Kasumi-1 (cell line): ENCODE measurements around the gene PPP4R3A.
"Not testable (repeated sequence)": the region's sequence is repeated elsewhere in the genome, so short reads cannot be mapped to it uniquely, and the experiment has no call there.

ENCODE experiments used
- DNase-seq, 2 experiments: peaks; one replicate each; lab custom pipeline; 2025; lab: John Stamatoyannopoulos, UW

Gene PPP4R3A

DNA sequence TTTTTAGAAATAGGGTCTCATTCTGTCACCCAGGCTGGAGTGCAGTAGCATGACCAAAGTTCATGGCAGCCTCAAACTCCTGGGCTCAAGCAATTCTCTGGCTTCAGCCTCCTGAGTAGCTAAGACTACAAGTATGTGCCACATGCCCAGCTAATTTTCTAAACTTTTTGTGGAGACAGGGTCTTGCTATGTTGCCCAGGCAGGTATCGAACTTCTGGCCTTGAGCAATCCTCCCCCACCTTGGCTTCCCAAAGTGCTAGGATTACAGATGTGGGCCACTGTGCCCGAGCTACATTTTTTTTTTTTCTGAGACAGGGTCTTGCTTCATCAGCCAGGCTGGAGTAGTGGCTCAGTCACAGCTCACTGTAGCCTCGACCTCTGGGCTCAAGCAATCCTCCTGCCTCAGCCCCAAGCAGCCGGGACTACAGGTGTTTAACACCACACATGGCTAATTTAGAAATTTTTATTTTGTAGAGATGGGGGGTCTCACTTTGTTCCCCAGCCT, 7.1 kb downstream of the PPP4R3A start:
- DNase-seq: no peak

DNA sequence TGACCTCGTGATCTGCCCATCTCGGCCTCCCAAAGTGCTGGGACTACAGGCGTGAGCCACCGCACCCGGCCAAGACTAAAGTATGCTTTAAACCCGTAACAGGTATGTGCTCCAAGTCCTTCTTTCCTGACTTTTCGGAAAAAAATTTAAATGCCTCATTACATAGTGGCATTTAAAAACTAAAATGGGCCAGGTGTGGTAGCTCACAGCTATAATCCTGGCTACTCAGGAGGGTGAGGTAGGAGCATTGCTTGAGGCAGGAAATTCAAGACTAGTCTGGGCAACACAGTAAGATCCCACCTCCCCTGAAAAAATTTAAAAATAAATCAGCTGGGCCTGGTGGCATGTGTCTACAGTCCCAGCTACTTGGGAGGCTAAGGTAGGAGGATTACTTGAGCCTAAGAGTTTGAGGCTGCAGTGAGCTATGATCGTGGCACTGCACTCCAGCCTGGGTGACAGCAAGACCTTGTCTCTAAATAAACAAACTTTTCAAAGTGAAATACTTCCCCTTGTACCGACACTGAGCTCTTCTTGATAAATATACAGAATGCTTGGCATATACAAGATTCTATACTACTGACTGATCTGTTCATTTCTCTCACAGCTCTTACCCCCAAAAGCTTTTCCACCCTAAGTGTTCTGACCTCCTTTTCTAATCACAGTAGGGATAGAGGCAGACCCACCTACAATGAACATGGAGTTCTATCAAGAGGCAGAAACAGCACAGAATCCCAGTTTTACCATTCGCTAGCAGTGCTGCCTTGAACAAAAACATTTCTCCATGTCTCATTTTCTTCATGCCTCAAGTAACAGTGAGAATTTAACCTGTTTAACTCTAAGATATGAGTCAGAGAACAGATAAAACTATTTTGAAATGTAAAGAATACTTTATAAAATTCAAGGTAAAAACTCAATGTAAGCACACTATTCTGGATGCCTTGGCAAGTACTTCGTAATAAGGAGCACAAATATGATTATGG, 7.9 kb downstream of the PPP4R3A start:
- no peak for DNase-seq

DNA sequence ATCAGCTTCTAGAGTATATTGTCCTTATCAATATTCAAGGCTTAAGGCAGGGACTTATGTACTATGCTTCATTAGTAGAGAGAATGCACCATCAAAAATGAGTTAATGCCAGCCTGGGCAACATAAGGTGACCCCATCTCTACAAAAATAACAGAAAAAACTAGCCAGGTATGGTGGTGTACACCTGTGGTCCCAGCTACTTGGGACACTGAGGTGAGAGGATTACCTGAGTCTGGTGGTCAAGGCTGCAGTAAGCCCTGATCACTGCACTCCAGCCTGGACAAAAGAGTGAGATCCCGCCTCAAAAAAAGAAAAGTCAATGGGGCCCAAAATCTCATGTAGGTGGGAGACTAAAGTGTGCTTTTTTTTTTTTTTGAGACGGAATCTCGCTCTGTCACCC, 8.8 kb downstream of the PPP4R3A start:
- no peak for DNase-seq

DNA sequence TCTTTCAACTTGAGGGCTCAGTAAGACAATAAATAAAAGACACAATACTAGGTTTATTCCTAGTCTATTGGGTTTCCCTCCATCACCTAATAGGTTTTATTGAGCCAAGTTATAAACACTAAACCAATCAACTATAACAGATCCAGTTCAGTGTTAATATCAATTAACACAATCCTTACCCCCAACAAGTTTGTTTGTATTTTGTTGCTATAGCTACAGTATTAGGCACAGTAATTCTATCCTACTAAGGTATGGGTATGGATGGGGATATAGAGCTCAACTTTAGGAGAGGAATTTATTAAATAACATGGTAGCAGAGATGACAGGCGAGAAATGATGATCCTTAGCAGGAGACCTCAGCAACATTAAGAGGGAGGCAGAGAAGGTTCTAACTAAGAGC, 13.3 kb downstream of the PPP4R3A start:
- DNase-seq: no peak

DNA sequence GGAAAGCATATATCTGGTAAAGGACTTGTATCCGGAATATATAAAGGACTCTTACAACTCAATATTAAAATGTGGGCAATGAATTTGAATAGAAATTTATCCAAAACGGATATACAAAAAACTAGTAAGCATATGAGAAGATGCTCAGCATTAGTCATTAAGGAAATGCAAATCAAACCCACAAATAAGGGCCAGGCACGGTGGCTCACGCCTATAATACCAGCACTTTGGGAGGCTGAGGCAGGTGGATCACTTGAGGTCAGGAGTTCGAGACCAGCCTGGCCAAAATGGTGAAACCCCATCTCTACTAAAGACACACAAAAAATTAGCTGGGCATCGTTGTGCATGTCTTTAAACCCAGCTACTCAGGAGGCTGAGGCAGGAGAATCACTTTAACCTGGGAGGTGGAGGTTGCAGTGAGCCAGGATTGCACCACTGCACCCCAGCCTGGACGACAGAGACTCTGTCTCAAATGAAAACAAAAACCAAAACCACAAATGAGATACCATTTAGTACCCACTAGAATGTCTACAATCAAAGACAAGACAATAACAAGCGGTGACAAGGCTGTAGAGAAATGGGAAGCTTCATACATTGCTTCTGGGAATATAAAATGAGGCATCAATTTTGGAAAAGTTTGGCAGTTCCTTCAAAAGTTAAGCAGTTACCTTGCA, 15.6 kb downstream of the PPP4R3A start:
- DNase-seq: not testable (repeated sequence)

DNA sequence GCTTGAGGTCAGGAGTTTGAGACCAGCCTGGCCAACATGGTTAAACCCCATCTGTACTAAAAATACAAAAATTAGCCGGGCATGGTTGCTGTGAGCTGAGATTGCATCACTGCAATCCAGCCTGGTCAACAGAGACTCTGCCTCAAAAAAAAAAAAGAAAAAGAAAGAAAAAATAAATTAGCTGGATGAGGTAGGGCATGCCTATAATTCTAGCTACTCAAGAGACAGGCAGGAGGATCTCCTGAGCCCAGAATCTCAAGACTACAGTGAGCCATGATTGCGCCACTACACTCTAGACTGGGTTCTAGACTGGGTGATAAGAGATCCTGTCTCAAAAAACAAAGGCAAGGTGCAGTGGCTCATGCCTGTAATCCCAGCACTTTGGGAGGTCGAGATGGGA, 16.9 kb downstream of the PPP4R3A start:
- DNase-seq: no peak

DNA sequence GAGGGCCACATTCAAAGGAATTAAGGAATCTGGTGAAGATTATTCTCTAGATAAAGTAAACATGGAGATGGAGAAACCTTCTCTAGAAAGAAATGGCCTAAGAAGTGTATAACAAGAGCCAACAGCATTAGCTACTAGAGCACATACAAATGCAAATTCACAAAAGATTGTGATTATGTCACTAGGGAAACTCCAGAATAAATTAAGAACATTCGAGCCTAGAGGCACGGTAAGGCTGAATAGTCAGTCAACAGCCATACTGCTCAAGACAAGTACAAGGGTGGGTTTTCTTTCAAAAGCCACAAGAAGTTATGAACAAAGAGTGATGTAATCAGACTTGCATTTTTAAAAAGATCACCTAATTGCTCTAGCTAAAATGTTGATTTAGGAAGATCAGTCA, 25.4 kb downstream of the PPP4R3A start:
- no peak for DNase-seq

DNA sequence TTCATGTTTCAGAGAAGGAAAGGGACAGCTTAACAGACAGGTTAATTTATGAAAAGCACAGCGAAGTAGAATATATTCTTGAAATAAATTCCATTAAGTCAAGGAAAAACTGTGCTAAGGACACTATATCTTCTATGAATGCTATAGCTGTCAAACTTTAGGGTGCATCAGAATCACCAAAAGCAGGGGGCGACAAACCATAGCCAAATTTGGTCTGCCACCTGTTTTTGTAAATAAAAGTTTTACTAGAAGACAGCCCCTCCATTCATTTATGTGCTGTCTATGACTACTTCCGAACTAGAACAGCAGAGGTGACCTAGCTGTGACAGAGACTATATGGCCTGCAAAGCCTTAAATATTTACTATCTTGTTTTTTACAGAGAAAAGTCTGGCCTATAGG, 25.9 kb downstream of the PPP4R3A start:
- peak in 1 of 2 experiments; percentile 25 for DNase-seq

DNA sequence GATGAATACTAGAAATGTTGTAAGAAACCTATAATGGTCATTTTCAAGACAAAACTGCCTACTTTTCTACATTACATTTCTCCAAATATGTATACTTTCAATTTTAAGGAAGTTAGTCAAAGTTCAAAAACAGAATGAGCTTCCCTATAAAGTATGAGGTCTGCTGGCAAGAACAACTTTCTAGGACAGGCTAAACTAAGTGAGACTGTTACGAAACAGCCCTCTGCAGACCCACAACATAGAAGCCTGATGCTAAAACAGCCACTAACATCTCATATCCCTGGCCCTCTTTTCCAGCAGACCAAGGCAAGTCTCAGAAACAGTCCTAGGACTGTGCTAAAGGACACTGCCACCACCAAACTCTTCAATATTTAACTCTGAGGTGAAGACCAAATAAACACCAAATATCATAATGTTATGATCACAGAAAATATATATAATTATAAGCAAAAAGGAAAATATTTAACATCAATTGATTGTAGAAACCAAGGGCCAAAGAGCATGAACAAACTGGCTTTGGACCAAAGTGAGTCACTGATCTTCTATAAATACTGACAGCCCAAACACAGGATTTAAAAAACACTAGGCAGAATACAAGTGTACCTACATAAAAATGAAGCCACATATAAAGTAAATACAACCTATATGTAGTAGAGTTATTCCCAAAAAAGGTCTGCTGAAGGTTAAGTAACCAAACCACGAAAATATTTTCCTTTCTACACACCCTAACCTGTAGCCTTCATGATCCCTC, 27.7 kb downstream of the PPP4R3A start:
- peak; percentile 78 to 90 for DNase-seq

DNA sequence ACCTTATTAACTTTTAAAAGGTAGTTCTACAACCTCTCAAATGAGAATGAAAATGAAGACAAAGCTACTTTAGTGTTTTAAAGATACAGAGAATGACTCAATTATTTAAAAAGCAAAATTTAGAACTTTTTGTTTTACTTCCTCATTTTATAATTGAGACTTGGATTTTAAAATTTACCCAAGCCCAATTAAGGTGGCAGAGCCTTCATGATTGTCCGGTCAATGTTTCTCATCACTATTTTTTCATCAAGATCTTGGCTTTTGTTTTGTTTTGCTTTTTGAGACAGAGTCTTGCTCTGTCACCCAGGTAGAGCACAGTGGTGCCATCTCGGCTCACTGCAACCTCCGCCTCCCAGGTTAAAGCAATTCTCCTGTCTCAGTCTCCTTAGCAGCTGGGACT, 32.7 kb downstream of the PPP4R3A start:
- DNase-seq: no peak

DNA sequence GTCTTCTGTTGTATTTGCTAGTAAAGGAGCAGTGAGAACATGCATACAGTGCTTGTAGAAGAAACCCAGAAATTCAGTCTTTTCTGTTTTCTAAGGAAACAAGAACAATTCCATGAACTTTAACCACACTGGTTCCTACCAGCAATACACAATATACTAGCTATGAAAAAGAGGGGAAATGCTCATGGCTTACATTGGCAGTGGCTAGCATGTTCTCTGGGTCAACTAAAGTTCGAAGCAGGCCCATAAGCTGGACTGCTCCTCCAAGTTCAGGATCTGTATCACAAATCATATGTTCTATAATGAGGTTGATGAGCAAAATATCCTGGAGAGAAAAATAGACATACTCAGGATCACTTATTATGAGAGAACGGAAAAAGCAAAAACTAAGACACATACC, 37.1 kb downstream of the PPP4R3A start:
- DNase-seq: no peak

DNA sequence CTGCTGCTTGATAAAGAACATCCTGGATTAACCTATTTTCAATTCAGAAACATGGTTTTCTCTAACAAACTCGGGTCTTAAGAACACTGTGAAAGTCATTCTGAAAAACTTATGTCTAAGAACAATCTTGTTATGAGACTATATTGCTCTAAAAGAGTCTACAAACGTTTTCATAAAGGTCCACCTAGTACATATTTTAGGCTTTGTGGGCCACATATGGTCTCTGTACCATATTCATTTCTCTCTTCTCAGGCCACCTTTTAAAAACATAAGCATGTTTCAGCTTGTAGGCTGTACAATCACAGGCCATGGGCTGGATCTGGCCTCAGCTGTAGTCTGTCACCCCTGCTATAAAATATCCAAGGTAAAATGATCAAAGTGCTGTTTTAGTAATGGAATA, 39.9 kb downstream of the PPP4R3A start:
- DNase-seq: no peak

DNA sequence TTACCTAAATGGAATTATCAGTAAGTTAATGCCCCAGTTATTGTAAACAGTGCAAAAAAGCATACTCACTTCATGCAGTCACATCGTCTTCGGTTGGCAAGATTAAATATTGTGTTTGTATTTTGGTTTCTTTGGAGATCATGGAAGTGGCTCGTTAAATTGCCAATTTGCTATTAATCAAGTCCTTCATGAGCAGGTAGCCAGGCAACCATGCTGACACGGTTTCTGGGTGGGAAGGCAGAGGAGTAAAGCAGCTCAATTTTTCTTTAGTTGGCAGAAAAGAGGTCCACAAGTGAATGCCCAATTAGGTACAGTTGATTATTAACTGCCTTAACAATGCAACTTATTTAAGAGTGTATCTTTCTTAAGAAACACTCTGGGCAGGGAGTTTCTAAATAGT, 43.9 kb downstream of the PPP4R3A start:
- DNase-seq: no peak

DNA sequence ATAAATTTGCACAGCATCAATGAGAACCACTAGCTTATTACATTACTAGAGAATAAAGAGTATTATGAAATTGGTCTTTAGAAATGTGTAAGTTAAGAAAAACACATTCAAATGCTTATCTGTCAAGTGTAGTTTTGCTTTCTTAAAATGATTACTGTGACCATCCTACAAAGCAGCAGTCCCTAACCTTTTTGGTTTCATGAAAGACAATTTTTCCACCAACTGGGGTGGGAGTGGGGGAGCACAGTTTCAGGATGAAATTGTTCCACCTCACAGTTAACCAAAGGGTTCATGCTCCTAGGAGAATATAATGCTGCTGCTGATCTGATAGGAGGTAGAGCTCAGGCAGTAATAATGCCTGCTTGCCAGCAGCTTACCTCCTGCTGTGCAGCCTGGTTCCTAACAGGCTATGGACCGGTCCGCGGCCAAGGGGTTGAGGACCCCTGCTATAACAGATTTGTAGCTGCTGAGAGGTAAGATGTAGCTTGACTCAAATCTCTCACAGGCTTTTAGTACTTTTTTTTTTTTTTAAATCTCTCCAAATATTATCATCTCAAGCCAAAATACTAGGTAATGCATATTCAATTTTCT, 45.4 kb downstream of the PPP4R3A start:
- DNase-seq: no peak

DNA sequence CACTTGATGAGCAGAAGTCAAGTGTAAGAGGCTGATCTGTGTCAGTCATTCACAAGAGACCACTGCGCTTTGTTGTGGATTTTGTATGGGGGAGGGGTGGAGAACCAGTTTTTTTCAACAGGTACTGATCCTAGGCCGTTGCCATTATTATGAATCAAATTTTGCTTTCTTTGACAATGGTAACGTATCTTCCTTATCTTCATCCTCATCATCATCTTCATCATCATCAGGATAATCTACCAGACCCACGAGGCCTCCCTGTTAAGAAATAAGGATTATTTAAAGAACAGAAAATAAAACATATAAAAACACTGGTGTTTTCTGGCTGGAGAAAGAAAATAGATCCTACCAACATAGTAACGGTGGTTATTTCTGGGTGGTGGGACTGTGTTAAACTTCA, 51.5 kb downstream of the PPP4R3A start:
- no peak for DNase-seq

DNA sequence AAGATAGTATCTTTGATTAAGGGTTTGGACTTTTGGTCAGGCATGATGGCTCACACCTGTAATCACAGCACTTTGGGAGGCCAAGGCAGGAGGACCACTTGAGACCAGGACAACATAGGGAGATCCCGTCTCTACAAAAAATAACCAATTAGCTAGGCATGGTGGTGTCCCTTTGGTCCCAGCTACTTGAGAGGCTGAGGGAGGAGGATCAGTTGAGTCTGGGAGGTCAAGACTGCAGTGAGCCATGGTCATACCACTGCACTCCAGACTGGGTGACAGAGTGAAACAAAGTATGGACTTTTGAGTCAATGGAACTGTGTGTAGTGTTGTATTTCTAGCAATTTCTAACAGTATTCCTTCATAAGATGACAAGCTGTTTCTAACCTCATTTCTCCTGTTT, 53.8 kb downstream of the PPP4R3A start:
- DNase-seq: no peak

DNA sequence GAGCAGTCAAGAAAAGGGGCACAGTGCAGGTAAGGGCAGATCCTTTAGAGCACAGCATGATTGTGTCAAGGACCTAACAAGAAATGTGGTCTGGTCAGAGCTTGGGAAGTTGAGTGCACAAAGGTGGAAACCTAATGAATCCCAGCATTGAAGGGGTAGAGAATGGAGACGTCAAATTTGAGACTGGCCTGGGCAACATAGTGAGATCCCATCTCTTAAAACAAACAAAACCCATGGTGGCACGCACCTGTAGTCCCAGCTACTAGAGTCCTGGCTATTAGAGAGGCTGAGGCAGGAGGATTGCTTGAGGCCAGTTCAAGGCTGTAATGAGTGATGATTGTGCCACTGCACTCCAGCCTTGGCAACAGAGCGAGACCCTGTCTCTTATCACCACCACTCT, 55.5 kb downstream of the PPP4R3A start:
- DNase-seq: no peak

DNA sequence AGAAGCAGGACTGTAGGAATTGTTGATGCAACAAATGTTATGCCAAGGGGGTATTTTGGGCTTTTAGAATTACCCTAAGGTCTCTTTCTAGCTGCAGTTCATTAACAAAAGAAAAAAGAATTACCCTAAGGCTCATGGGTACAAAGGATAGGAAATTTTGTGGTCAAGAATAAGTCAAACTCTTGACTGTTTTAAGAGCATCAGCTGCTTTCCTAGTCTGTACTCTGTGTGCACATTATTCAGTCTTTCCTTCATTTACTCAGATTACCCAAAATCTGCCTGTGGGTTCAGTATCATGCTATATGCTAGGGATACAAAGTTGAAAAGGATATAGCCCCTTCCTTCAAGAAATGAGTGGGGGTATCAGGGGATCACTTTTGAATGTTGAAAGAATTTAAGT, 56.0 kb downstream of the PPP4R3A start:
- no peak for DNase-seq

DNA sequence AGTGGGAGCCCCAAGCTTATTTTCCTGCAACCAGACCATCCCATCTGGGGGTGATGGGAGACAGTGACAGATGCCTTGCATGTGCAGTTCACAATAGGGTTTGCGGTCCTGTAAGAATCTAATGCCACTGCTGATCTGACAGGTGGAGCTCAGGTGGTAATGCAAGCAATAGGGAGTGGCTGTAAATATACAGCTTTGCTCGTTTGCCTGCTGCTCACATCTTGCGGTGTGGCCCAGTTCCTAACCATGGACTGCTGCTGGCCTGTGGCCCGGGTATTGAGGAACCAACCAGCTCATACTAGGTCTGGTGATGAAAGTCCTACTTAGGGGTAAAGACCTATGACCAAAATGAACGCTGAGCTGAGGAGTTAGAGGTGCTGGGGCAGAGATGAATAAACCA, 56.4 kb downstream of the PPP4R3A start:
- DNase-seq: no peak

DNA sequence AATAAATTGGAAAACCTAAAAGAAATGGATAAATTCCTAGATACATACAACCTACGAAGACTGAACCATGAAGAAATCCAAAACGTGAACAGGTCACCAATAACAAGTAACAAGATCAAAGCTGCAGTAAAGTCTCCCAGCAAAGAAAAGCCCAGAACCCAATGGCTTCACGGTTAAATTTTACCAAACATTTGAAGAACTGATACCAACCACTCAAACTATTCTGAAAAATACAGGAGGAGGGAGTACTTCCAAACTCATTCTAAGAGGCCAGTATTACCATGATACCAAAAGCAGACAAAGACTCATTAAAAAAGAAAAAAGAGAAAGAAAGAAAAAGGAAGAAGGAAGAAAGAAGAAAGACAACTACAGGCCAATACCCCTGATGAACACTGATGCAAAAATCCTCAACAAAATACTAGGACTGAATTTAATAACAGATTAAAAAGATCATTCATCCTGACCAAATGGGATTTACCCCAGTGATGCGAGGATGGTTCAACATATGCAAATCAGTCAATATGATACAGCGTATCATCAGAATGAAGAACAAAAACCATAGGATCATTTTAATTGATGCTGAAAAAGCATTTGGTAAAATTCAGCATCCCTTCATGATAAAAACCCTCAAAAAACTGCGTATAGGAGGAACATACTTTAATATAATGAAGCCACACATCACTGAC, 65.6 kb downstream of the PPP4R3A start:
- DNase-seq: no peak

DNA sequence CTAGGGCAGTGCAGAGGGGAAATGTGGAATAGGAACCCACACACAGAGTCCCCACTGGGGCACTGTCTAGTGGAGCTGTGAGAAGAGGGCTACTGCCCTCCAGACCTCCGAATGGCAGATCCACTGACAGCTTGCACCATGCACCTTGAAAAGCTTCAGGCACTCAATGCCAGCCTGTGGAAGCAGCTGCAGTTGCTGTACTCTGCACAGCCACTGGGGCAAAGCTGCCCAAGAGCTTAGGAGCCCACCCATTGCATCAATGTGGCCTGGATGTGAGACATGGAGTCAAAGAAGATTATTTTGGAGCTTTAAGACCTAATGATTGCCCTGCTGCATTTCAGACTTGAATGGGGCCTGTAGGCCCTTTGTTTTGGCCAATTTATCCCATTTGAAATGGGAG, 70.8 kb downstream of the PPP4R3A start:
- DNase-seq: no peak
